T1000 (cell line): Measurements from ENCODE around the gene PCDHA10.
"Not testable (repeated sequence)": the region's sequence is repeated elsewhere in the genome, so short reads cannot be mapped to it uniquely, and the experiment has no call there.

ENCODE experiments used
- DNase-seq: peaks from one replicate; lab custom pipeline; 2025; ENCODE audit warnings: mixed read lengths; lab: John Stamatoyannopoulos, UW

PCDHA10 gene

GRCh38 chr5:140855772-140856674 lies at the start of gene PCDHA10:
TSS of gene PCDHA10 (plus strand) at chr5:140855897. CDS start at chr5:140856049, 152 bp downstream.
- no peak for DNase-seq

- DNase-seq: no peak
Measured at GRCh38 chr5:140806834-140807775, 48.6 kb upstream of the PCDHA10 start, which contains the start of gene PCDHA4. TSS of gene PCDHA4 (plus strand) at chr5:140807068.

GRCh38 chr5:140808241-140808888 lies 47.3 kb upstream of the PCDHA10 start:
- DNase-seq: not testable (repeated sequence)

DNA sequence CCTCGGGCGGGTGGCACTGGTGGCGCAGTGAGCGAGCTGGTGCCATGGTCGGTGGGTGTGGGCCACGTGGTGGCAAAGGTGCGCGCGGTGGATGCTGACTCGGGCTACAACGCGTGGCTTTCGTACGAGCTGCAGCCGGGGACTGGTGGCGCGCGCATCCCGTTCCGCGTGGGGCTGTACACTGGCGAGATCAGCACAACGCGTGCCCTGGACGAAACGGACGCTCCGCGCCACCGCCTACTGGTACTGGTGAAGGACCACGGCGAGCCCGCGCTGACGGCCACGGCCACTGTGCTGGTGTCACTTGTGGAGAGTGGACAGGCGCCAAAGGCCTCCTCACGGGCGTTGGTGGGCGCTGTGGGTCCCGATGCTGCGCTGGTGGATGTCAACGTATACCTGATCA lies 46.8 kb upstream of the PCDHA10 start:
- DNase-seq: no peak

- DNase-seq: no peak
Measured at GRCh38 chr5:140821375-140822280, 34.1 kb upstream of the PCDHA10 start, which contains the start of gene PCDHA5. TSS of gene PCDHA5 (plus strand) at chr5:140821613.

GRCh38 chr5:140822281-140822629 lies 33.4 kb upstream of the PCDHA10 start:
- no peak for DNase-seq

DNA sequence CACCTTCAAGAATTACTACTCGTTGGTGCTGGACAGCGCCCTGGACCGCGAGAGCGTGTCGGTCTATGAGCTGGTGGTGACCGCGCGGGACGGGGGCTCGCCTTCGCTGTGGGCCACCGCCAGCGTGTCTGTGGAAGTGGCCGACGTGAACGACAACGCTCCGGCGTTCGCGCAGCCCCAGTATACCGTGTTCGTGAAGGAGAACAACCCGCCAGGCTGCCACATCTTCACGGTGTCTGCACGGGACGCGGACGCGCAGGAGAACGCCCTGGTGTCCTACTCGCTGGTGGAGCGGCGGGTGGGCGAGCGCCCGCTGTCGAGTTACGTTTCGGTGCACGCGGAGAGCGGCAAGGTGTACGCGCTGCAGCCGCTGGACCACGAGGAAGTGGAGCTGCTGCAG lies 32.7 kb upstream of the PCDHA10 start:
- DNase-seq: not testable (repeated sequence)

- no peak for DNase-seq
Measured at GRCh38 chr5:140823475-140823874, 32.2 kb upstream of the PCDHA10 start.

DNA sequence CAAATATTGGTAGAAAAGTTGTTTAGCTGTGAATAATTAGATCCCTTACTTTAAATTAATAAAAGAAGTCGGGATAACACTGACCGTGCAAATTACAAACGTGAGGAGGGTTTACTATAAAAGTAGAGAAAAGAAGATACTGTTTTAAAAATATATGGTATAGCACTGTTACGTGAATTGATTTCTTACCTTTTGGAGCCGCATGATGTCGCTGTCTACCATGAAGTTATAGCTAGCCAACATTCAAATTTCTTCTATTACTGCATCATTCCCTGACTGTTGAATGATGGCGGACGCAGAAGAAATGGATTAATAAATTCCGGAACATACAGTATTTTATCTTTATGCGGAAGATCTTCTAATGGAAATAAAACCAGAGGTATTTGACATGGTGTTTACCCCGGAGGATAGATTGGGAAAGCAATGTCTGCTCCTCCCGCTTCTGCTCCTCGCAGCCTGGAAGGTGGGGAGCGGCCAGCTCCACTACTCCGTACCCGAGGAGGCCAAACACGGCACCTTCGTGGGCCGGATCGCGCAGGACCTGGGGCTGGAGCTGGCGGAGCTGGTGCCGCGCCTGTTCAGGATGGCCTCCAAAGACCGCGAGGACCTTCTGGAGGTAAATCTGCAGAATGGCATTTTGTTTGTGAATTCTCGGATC lies 27.9 kb upstream of the PCDHA10 start, which contains the start of gene PCDHA6:
Gene PCDHA6, plus strand, starts transcription at position 257 of the 658 bp plus-strand sequence. Its CDS starts 132 bp downstream, at position 389.
- DNase-seq: no peak

- no peak for DNase-seq
Measured at GRCh38 chr5:140828362-140828737, 27.3 kb upstream of the PCDHA10 start.

DNA sequence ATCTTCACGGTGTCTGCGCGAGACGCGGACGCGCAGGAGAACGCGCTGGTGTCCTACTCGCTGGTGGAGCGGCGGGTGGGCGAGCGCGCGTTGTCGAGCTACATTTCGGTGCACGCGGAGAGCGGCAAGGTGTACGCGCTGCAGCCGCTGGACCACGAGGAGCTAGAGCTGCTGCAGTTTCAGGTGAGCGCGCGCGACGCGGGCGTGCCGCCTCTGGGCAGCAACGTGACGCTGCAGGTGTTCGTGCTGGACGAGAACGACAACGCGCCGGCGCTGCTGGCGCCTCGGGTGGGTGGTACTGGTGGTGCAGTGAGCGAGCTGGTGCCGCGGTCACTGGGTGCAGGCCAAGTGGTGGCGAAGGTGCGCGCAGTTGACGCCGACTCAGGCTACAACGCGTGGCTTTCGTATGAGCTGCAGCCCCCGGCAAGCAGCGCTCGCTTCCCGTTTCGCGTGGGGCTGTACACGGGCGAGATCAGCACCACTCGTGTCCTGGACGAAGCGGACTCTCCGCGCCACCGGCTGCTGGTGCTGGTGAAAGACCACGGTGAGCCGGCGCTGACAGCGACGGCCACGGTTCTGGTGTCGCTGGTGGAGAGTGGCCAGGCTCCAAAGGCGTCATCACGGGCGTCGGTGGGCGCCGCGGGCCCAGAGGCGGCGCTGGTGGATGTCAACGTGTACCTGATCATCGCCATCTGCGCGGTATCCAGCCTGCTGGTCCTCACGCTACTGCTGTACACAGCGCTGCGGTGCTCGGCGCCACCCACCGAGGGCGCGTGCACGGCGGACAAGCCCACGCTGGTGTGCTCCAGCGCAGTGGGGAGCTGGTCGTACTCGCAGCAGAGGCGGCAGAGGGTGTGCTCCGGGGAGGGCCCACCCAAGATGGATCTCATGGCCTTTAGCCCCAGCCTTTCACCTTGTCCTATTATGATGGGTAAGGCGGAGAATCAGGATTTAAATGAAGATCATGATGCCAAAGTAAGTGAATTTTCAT lies 25.9 kb upstream of the PCDHA10 start:
- DNase-seq: not testable (repeated sequence)

GRCh38 chr5:140833993-140834392 lies 21.7 kb upstream of the PCDHA10 start, which contains the start of gene PCDHA7:
TSS of gene PCDHA7 (plus strand) at chr5:140834269. CDS start at chr5:140834384, 115 bp downstream.
- DNase-seq: no peak

DNA sequence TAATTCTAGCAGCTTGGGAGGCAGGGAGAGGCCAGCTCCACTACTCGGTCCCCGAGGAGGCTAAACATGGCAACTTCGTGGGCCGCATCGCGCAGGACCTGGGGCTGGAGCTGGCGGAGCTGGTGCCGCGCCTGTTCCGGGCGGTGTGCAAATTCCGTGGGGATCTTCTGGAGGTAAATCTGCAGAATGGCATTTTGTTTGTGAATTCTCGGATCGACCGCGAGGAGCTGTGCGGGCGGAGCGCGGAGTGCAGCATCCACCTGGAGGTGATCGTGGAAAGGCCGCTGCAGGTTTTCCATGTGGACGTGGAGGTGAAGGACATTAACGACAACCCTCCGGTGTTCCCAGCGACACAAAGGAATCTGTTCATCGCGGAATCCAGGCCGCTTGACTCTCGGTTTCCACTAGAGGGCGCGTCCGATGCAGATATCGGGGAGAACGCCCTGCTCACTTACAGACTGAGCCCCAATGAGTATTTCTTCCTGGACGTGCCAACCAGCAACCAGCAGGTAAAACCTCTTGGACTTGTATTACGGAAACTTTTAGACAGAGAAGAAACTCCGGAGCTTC lies 21.2 kb upstream of the PCDHA10 start:
- not testable (repeated sequence) for DNase-seq

GRCh38 chr5:140835622-140836510 lies 19.8 kb upstream of the PCDHA10 start:
- DNase-seq: no peak

DNA sequence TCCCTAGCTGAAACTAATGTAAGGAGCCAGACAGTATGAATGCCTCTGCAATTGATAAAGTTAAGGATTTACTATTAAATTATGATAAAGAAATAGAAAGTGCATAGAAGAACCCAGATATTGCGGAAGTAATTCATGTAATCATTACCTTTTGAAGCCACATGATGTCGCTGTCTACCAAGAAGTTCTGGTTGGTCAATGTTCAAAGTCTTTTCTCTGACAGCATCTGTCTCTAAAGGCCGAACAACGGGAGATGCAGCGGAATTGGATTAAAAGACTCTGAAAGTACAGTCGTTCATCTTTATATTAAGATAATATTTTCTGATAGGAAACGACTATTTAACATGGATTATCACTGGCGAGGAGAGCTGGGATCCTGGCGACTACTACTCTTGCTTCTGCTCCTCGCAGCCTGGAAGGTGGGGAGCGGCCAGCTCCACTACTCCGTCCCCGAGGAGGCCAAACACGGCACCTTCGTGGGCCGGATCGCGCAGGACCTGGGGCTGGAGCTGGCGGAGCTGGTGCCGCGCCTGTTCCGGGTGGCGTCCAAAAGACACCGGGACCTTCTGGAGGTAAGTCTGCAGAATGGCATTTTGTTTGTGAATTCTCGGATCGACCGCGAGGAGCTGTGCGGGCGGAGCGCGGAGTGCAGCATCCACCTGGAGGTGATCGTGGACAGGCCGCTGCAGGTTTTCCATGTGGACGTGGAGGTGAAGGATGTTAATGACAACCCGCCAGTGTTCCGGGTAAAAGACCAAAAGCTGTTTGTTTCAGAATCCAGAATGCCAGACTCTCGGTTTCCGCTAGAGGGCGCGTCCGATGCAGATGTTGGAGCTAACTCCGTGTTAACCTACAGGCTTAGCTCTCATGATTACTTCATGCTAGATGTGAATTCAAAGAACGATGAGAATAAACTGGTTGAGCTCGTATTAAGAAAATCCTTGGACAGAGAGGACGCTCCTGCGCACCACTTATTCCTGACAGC lies 14.4 kb upstream of the PCDHA10 start, which contains the start of gene PCDHA8:
Gene PCDHA8, plus strand, starts transcription at position 210 of the 985 bp plus-strand sequence. Its CDS starts 135 bp downstream, at position 345.
- no peak for DNase-seq
